Neural progenitor cell (in vitro differentiated cells): ENCODE data around the gene NAGA. TPM values are rescaled to one million over a fixed set of nuclear protein-coding genes. Genes with fewer than 3 reads are reported as not detected.

Experiments
- DNase-seq: peaks from one replicate; pipeline ENCODE4 v3.0.0-alpha.2; 2016; ENCODE audit warnings: low spot score
- H2AFZ ChIP-seq: fragments of 200-600 bp; sonication (generic); replicated peaks from 2 replicates; pipeline ENCODE4 v1.6.1; 2016; ENCODE audit warnings: antibody characterized with exemption
- H3F3A ChIP-seq: fragments of 200-600 bp; sonication (generic); 2 replicates; pipeline ENCODE4 v1.6.1; 2016; ENCODE audit warnings: antibody characterized with exemption, low read depth
- H3K27ac ChIP-seq: fragments of 200-600 bp; sonication (generic); 2 replicates; pipeline ENCODE4 v1.5.1; 2016; ENCODE audit warnings: mild to moderate bottlenecking
- H3K27me3 ChIP-seq: fragments of 200-600 bp; sonication (generic); 2 replicates; pipeline ENCODE4 v1.6.1; 2016; ENCODE audit warnings: mild to moderate bottlenecking, moderate library complexity
- H3K36me3 ChIP-seq: fragments of 200-600 bp; sonication (generic); 2 replicates; pipeline ENCODE4 v1.5.1; 2016
- H3K4me1 ChIP-seq: fragments of 200-600 bp; sonication (generic); 2 replicates; pipeline ENCODE4 v1.6.1; 2016; ENCODE audit warnings: mixed run types
- H3K4me2 ChIP-seq: fragments of 200-600 bp; sonication (generic); 2 replicates; pipeline ENCODE4 v1.6.1; 2016
- H3K4me3 ChIP-seq: fragments of 200-600 bp; sonication (generic); 2 replicates; pipeline ENCODE4 v1.5.1; 2016
- H3K79me2 ChIP-seq: fragments of 200-600 bp; sonication (generic); 2 replicates; pipeline ENCODE4 v1.6.1; 2016; ENCODE audit warnings: low read depth
- H3K9ac ChIP-seq: fragments of 200-600 bp; sonication (generic); 2 replicates; pipeline ENCODE4 v1.6.1; 2016
- H3K9me3 ChIP-seq: fragments of 200-600 bp; sonication (generic); 2 replicates; pipeline ENCODE4 v1.5.1; 2016; ENCODE audit warnings: low read depth
- H4K20me1 ChIP-seq: fragments of 200-600 bp; sonication (generic); 2 replicates; pipeline ENCODE4 v1.6.1; 2016; ENCODE audit warnings: low read depth
- H3K27ac Mint-ChIP-seq: 3 replicates; pipeline ENCODE4 v1.8.0; 2021; ENCODE audit warnings: mixed read lengths
- H3K27me3 Mint-ChIP-seq: 2 replicates; pipeline ENCODE4 v1.8.0; 2022; ENCODE audit warnings: low read depth, mild to moderate bottlenecking, inconsistent platforms, moderate library complexity, mixed read lengths; ENCODE audit not compliant: insufficient read depth
- H3K36me3 Mint-ChIP-seq: 3 replicates; pipeline ENCODE4 v1.8.0; 2021; ENCODE audit warnings: mixed read lengths
- H3K4me1 Mint-ChIP-seq: 3 replicates; pipeline ENCODE4 v1.8.0; 2021; ENCODE audit warnings: mixed read lengths
- H3K4me3 Mint-ChIP-seq: 3 replicates; pipeline ENCODE4 v1.8.0; 2021; ENCODE audit warnings: mild to moderate bottlenecking, moderate library complexity, mixed read lengths
- H3K9me3 Mint-ChIP-seq: 3 replicates; pipeline ENCODE4 v1.8.0; 2020; ENCODE audit warnings: mixed read lengths
- CTCF ChIP-seq: fragments of 200-600 bp; sonication (generic); IDR thresholded peaks from 2 replicates; pipeline ENCODE4 v1.5.1; 2017; ENCODE audit warnings: antibody characterized with exemption, mild to moderate bottlenecking
- EZH2 ChIP-seq: fragments of 200-600 bp; sonication (generic); IDR thresholded peaks from 2 replicates; pipeline ENCODE4 v1.6.1; 2017; ENCODE audit warnings: antibody characterized with exemption, mild to moderate bottlenecking, moderate library complexity
- EZH2phosphoT487 ChIP-seq: fragments of 200-600 bp; sonication (generic); IDR thresholded peaks from 2 replicates; pipeline ENCODE4 v1.6.1; 2017; ENCODE audit warnings: antibody characterized with exemption
- total RNA-seq: library from RNA; depleted of rRNA; stranded (reverse); fragments of >200 nt; gene quantifications from 2 replicates; pipeline ENCODE4 v1.2.3, GENCODE V29; 2015; ENCODE audit warnings: low replicate concordance

The NAGA gene
- total RNA-seq, 1 donor from 2014 or later: 14.9 TPM

GRCh38 chr22:42060489-42060888, 10.1 kb downstream of the NAGA start:
- H3K4me1 Mint-ChIP-seq: peaks cover 5% of the 10 kb centered on the region
- no peaks in the 10 kb centered on the region for H3K27me3 ChIP-seq
- no peak overlapping the region for H3K9ac ChIP-seq
- no peak overlapping the region for H3K4me2 ChIP-seq
- no peak overlapping the region for H2AFZ ChIP-seq
- no peaks in the 10 kb centered on the region for H3K4me1 ChIP-seq
- H3K4me3 Mint-ChIP-seq: no peak overlapping the region
- H3K36me3 Mint-ChIP-seq: peaks cover 40% of the 10 kb centered on the region
- H4K20me1 ChIP-seq: no peaks in the 10 kb centered on the region
- no peak overlapping the region for H3K27ac ChIP-seq
- H3F3A ChIP-seq: peaks cover 5% of the 10 kb centered on the region
- H3K36me3 ChIP-seq: peaks cover 3% of the 10 kb centered on the region
- H3K9me3 Mint-ChIP-seq: peaks cover 18% of the 10 kb centered on the region
- H3K27ac Mint-ChIP-seq: no peak overlapping the region
- H3K9me3 ChIP-seq: peaks cover 10% of the 10 kb centered on the region
- TF ChIP-seq EZH2 (no peak), CTCF (no peak), EZH2phosphoT487 (no peak)
- peaks cover 12% of the 10 kb centered on the region for H3K27me3 Mint-ChIP-seq
- H3K4me3 ChIP-seq: no peak overlapping the region
- no peak for DNase-seq
- H3K79me2 ChIP-seq: no peaks in the 10 kb centered on the region

- peaks cover 9% of the 10 kb centered on the region for H3K27me3 Mint-ChIP-seq
- Histone ChIP-seq H3K4me3 (no peak overlapping the region), H3K27me3 (no peaks in the 10 kb centered on the region), H3K9me3 (peaks cover 10% of the 10 kb centered on the region), H3F3A (peaks cover 5% of the 10 kb centered on the region), H3K4me1 (no peaks in the 10 kb centered on the region), H3K27ac (no peak overlapping the region), H3K9ac (no peak overlapping the region), H4K20me1 (no peaks in the 10 kb centered on the region), H3K4me2 (no peak overlapping the region), H2AFZ (no peak overlapping the region), H3K36me3 (peaks cover 3% of the 10 kb centered on the region), H3K79me2 (no peaks in the 10 kb centered on the region)
- no peak for DNase-seq
- H3K9me3 Mint-ChIP-seq: peaks cover 18% of the 10 kb centered on the region
- TF ChIP-seq EZH2phosphoT487: no peak
- no peak for TF ChIP-seq EZH2
- no peak for TF ChIP-seq CTCF
- H3K4me3 Mint-ChIP-seq: no peak overlapping the region
- H3K27ac Mint-ChIP-seq: no peak overlapping the region
- H3K36me3 Mint-ChIP-seq: peaks cover 32% of the 10 kb centered on the region
- no peaks in the 10 kb centered on the region for H3K4me1 Mint-ChIP-seq
Observed at GRCh38 chr22:42056757-42057511, 13.7 kb downstream of the NAGA start.

- no peak overlapping the region for H2AFZ ChIP-seq
- no peaks in the 10 kb centered on the region for H3K4me1 ChIP-seq
- peaks cover 12% of the 10 kb centered on the region for H3K9me3 Mint-ChIP-seq
- no peaks in the 10 kb centered on the region for H4K20me1 ChIP-seq
- no peak for DNase-seq
- no peak overlapping the region for H3K4me3 ChIP-seq
- peaks cover 5% of the 10 kb centered on the region for H3F3A ChIP-seq
- no peak overlapping the region for H3K27ac ChIP-seq
- H3K4me2 ChIP-seq: no peak overlapping the region
- H3K79me2 ChIP-seq: no peaks in the 10 kb centered on the region
- H3K36me3 Mint-ChIP-seq: peaks cover 8% of the 10 kb centered on the region
- no peak overlapping the region for H3K27ac Mint-ChIP-seq
- TF ChIP-seq EZH2phosphoT487 (no peak), CTCF (no peak), EZH2 (no peak)
- no peaks in the 10 kb centered on the region for H3K27me3 ChIP-seq
- no peaks in the 10 kb centered on the region for H3K36me3 ChIP-seq
- peaks cover 10% of the 10 kb centered on the region for H3K9me3 ChIP-seq
- no peak overlapping the region for H3K4me3 Mint-ChIP-seq
- H3K9ac ChIP-seq: no peak overlapping the region
- H3K27me3 Mint-ChIP-seq: peaks cover under 1% of the 10 kb centered on the region
- no peaks in the 10 kb centered on the region for H3K4me1 Mint-ChIP-seq
Observed at GRCh38 chr22:42052765-42053164, 17.8 kb downstream of the NAGA start.
